Keratinocyte (primary cell): ENCODE results near the gene S100Z. TPM values are rescaled to one million over a fixed set of nuclear protein-coding genes. Genes with fewer than 3 reads are reported as not detected.

Experiments used
- DNase-seq: peaks from one replicate; pipeline ENCODE4 v3.0.0-alpha.2; 2011; ENCODE audit warnings: low read depth, missing footprints, low spot score
- FAIRE-seq: peaks from 2 replicates; lab custom pipeline; 2011; peaks lifted over from hg19 to GRCh38; lab: Jason Lieb, UNC
- H2AFZ ChIP-seq: 2 replicates; pipeline ENCODE4 v1.6.0; 2012; ENCODE audit warnings: low read length, control low read depth, inconsistent platforms; ENCODE audit not compliant: control insufficient read depth
- H3K27ac ChIP-seq: 2 replicates; pipeline ENCODE4 v1.5.1; 2011; ENCODE audit warnings: low read length; ENCODE audit not compliant: control insufficient read depth, insufficient read depth
- H3K27me3 ChIP-seq: 3 replicates; pipeline ENCODE4 v1.6.0; 2011; ENCODE audit warnings: low read length; ENCODE audit not compliant: control insufficient read depth, insufficient read depth; ENCODE audit errors: extremely low read depth
- H3K36me3 ChIP-seq, 2 experiments: 2 replicates in 1 of 2; 3 replicates in 1 of 2; pipeline ENCODE4 v1.5.1; 2011; ENCODE audit warnings: low read length in 2 of 2, mild to moderate bottlenecking in 1 of 2; ENCODE audit not compliant: control insufficient read depth in 2 of 2, insufficient read depth in 2 of 2; ENCODE audit errors: extremely low read depth in 1 of 2
- H3K4me1 ChIP-seq: 3 replicates; pipeline ENCODE4 v1.5.1; 2011; ENCODE audit warnings: low read length; ENCODE audit not compliant: control insufficient read depth, insufficient read depth; ENCODE audit errors: extremely low read depth
- H3K4me2 ChIP-seq: 3 replicates; pipeline ENCODE4 v1.6.0; 2011; ENCODE audit warnings: low read depth, low read length; ENCODE audit not compliant: control insufficient read depth, insufficient read depth; ENCODE audit errors: extremely low read depth
- H3K4me3 ChIP-seq, 3 experiments: fragments of 200-600 bp in 1 of 3; sonication (generic) in 1 of 3; 2 replicates in 2 of 3; 3 replicates in 1 of 3; pipeline ENCODE4 v1.5.1; 2011 to 2016; ENCODE audit warnings: low read length in 3 of 3, mild to moderate bottlenecking in 3 of 3, control low read depth in 2 of 3, inconsistent platforms in 1 of 3, low read depth in 1 of 3, mixed read lengths in 1 of 3, mixed run types in 1 of 3, moderate library complexity in 1 of 3; ENCODE audit not compliant: control insufficient read depth in 2 of 3, insufficient read depth in 2 of 3; ENCODE audit errors: extremely low read depth in 1 of 3
- H3K79me2 ChIP-seq: 2 replicates; pipeline ENCODE4 v1.6.0; 2012; ENCODE audit warnings: low read length; ENCODE audit not compliant: control insufficient read depth, insufficient read depth
- H3K9ac ChIP-seq: 3 replicates; pipeline ENCODE4 v1.6.0; 2011; ENCODE audit warnings: low read length; ENCODE audit not compliant: control insufficient read depth, insufficient read depth; ENCODE audit errors: extremely low read depth
- H3K9me1 ChIP-seq: 3 replicates; pipeline ENCODE4 v1.6.0; 2011; ENCODE audit warnings: low read length; ENCODE audit not compliant: control insufficient read depth, insufficient read depth; ENCODE audit errors: extremely low read depth
- H3K9me3 ChIP-seq: 2 replicates; pipeline ENCODE4 v1.5.1; 2012; ENCODE audit warnings: low read depth, low read length; ENCODE audit not compliant: control insufficient read depth
- H4K20me1 ChIP-seq: 3 replicates; pipeline ENCODE4 v1.6.0; 2011; ENCODE audit warnings: low read length; ENCODE audit not compliant: control insufficient read depth, insufficient read depth; ENCODE audit errors: extremely low read depth
- CTCF ChIP-seq, 3 experiments: IDR thresholded peaks in 1 of 3; conservative IDR thresholded peaks in 1 of 3; optimal IDR thresholded peaks in 1 of 3; 2 replicates in 2 of 3; 3 replicates in 1 of 3; pipeline versions ENCODE3 to v1.5.1; 2011; ENCODE audit warnings: low read length in 3 of 3, mild to moderate bottlenecking in 3 of 3, moderate library complexity in 2 of 3, control low read depth in 1 of 3, inconsistent platforms in 1 of 3; ENCODE audit not compliant: insufficient read depth in 2 of 3; ENCODE audit errors: extremely low read depth in 1 of 3
- EZH2 ChIP-seq: IDR thresholded peaks from one replicate; pipeline ENCODE4 v1.6.1; 2012; ENCODE audit warnings: inconsistent platforms, mild to moderate bottlenecking, low read length, moderate library complexity
- dilution Hi-C: fragments of 300-500 bp; cut with MboI; formaldehyde crosslinking; loops from one replicate; pipeline ENCODE4 v1.7.0; 2020; ENCODE audit warnings: low sequenced_read_pairs; ENCODE audit not compliant: extremely low pct_ligation_motif_present
- polyA plus RNA-seq, 5 experiments: library from polyadenylated mRNA; depleted of rRNA in 3 of 5; stranded (reverse) in 3 of 5; stranded (forward) in 1 of 5; unstranded in 1 of 5; fragments of >200 nt; gene quantifications; 1 replicate in 1 of 5; 2 replicates in 3 of 5; 3 replicates in 1 of 5; pipeline versions ENCODE4 v1.2.1 to v1.2.3, GENCODE V29; 2011 to 2012; ENCODE audit warnings: missing spikeins in 2 of 5, low read depth in 1 of 5, low replicate concordance in 1 of 5

S100Z gene
- polyA plus RNA-seq, 1 donor (not counting 4 experiments of a cell fraction or from before 2014, with no cell fraction given) = not detected

DNA sequence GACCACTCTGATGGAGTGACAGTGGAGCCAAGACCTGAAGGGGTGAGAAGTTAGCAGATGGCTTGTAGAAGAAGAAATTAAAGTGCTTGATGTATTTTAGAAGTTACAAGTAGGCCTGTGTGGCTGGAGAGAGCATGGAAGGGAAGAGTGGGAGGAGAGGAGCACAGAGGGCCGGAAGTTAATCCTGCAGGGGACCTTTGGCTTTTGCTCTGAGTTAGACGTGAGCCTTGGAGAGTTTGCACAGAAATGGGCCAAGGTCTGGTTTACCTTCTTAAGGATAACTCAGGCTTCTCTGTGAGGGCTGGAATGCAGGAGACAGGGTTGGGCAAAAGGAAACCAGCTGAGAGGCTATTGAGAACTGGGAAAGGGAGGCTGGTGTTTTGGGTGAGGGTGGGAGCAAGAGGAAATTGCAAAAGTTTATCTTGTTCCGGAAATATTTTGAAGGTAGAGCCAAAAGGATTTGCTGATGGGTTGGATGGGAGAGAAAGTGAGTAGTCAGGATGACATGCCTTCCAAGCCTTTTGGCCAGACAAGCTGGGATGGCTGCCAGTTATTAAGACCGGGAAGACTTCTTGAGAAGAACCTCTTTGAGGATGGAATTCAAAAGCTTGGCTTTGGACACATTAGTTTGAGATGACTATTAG, 48.5 kb upstream of the S100Z start:
- Histone ChIP-seq H3K4me3 (no peak overlapping the region), H3K9me1 (no peaks in the 10 kb centered on the region), H4K20me1 (no peaks in the 10 kb centered on the region), H3K27ac (peak overlapping the region; percentile 11), H3K4me2 (peak overlapping the region; percentile 9), H3K9me3 (no peaks in the 10 kb centered on the region), H2AFZ (peak overlapping the region; percentile 28), H3K79me2 (no peaks in the 10 kb centered on the region), H3K27me3 (no peaks in the 10 kb centered on the region), H3K9ac (peak overlapping the region; percentile 10), H3K36me3 (no peaks in the 10 kb centered on the region), H3K4me1 (peaks cover 32% of the 10 kb centered on the region)
- DNase-seq = no peak
- dilution Hi-C loops = no loop called here
- FAIRE-seq = peak; percentile 94
- TF ChIP-seq CTCF (optimal IDR thresholded peaks at IDR 0.05 in 1 of 3, IDR thresholded peaks at IDR 0.05 in 1 of 3, conservative IDR thresholded peaks at IDR 0.05 in 1 of 3; ENCODE audit: extremely low read depth in 1 of 3, insufficient read depth in 2 of 3, low read length in 3 of 3) (no peak), EZH2 (no peak)

GRCh38 chr5:76801803-76802195, 48.0 kb upstream of the S100Z start:
- Histone ChIP-seq H4K20me1 (no peaks in the 10 kb centered on the region), H2AFZ (no peak overlapping the region), H3K4me3 (no peak overlapping the region), H3K9ac (no peak overlapping the region), H3K27me3 (no peaks in the 10 kb centered on the region), H3K9me1 (no peaks in the 10 kb centered on the region), H3K9me3 (no peaks in the 10 kb centered on the region), H3K4me1 (peaks cover 37% of the 10 kb centered on the region), H3K79me2 (no peaks in the 10 kb centered on the region), H3K27ac (no peak overlapping the region), H3K36me3 (no peaks in the 10 kb centered on the region), H3K4me2 (peak overlapping the region; percentile 9)
- dilution Hi-C loops = no loop called here
- FAIRE-seq (no peak), DNase-seq (no peak)
- TF ChIP-seq CTCF (optimal IDR thresholded peaks at IDR 0.05 in 1 of 3, IDR thresholded peaks at IDR 0.05 in 1 of 3, conservative IDR thresholded peaks at IDR 0.05 in 1 of 3; ENCODE audit: extremely low read depth in 1 of 3, insufficient read depth in 2 of 3, low read length in 3 of 3) = no peak
- TF ChIP-seq EZH2 = no peak
